Tibial nerve (tissue), 4 donors: ENCODE measurements around the gene LCLAT1. TPM values are rescaled to one million over a fixed set of nuclear protein-coding genes. Genes with fewer than 3 reads are reported as not detected.

Experiments
- DNase-seq, 2 donors: peaks; one replicate each; pipeline ENCODE4 v3.0.0-alpha.2; 2019; ENCODE audit warnings: low spot score in 2 of 2
- H3K27ac ChIP-seq, 4 donors: fragments of 200-600 bp; sonication (generic) in 3 of 4; one replicate each; pipeline ENCODE4 v1.5.1; 2017 to 2019; ENCODE audit warnings: mild to moderate bottlenecking in 1 of 4
- H3K27me3 ChIP-seq, 2 donors: fragments of 200-600 bp; sonication (generic) in 1 of 2; one replicate each; pipeline versions ENCODE4 v1.5.1 to v1.6.0; 2017 to 2019
- H3K36me3 ChIP-seq, 3 donors: fragments of 200-600 bp; sonication (generic); one replicate each; pipeline ENCODE4 v1.5.1; 2018 to 2019
- H3K4me1 ChIP-seq, 4 donors: fragments of 200-600 bp; sonication (generic) in 3 of 4; one replicate each; pipeline ENCODE4 v1.5.1; 2017 to 2019
- H3K4me3 ChIP-seq, 4 donors: fragments of 200-600 bp; sonication (generic) in 3 of 4; one replicate each; pipeline ENCODE4 v1.5.1; 2017 to 2019; ENCODE audit warnings: mild to moderate bottlenecking in 1 of 4, moderate library complexity in 1 of 4
- H3K9me3 ChIP-seq, 4 donors: fragments of 200-600 bp; sonication (generic) in 3 of 4; one replicate each; pipeline ENCODE4 v1.5.1; 2017 to 2019
- EP300 ChIP-seq, 2 donors: sonication (generic); formaldehyde crosslinking; IDR thresholded peaks; one replicate each; pipeline ENCODE4 v1.6.1; 2017; ENCODE audit warnings: antibody characterized with exemption in 2 of 2, mild to moderate bottlenecking in 1 of 2
- POLR2A ChIP-seq, 2 donors: fragments of 450-650 bp; IDR thresholded peaks; one replicate each; pipeline ENCODE4 v1.6.1; 2017; ENCODE audit warnings: antibody characterized with exemption in 2 of 2, mild to moderate bottlenecking in 2 of 2, moderate library complexity in 2 of 2
- WGBS, 2 donors: methylation state at CpG; one replicate each; pipeline ENCODE4 v1.1.5; 2018; 5-methylcytosine and 5-hydroxymethylcytosine counted together
- total RNA-seq, 4 donors: library from RNA; depleted of rRNA; stranded (reverse); fragments of >200 nt; gene quantifications; one replicate each; pipeline ENCODE4 v1.1.0, GENCODE V29; 2016
- TF ChIP-seq, protein P1 (sequence below), 5 experiments: fragments of 200-600 bp in 3 of 5; fragments of 450-650 bp in 2 of 5; sonication (generic) in 3 of 5; IDR thresholded peaks; one replicate each; pipeline ENCODE4 v1.5.1; 2016 to 2019; ENCODE audit warnings: antibody characterized with exemption in 5 of 5, mild to moderate bottlenecking in 3 of 5, moderate library complexity in 2 of 5

LCLAT1 gene
- total RNA-seq, 4 donors from 2014 or later, result 8.4 to 15.9 (median 11.8) TPM

DNA sequence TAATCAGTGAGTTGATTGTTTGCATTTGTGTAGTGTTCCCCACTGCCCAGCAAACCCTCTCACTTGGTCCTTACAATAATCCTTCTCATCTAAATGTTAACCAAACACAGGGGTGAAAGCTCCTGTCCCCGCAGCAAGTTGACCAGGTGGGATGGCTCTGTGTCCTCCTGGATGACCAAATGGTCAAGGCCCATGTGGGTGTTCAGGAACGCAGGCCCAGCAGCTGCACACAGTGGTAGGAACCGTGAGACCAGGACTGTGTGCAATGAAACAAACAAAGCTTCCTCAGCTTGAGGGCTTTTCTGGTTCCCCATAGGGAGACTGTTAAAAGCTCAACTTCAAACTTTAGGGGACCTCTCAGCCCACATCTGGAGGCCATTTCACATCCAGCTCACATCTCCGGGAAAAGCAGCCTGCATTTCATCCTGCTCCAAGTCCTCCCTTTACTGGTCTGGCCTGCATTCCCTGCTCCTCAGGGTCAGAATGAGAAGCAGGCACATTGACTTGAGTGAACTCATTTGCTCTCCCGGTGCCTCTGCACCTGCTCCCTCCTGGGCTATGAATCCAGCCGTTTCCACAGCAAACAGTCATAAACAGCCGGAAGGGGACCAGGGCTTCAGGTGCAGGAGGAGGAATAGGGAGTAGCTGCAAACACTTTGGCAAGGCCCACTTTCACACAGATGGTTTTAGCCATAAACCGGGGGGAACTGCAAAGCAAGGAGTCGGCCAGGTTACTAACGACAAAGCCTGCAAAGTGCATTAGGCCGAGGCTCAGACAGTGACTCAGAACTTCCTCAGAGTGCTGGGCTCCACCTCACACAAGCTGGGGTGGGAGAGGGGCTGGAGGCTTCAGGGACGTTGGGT, 215.5 kb downstream of the LCLAT1 start:
- Histone ChIP-seq H3K4me3 (no peak overlapping the region), H3K36me3 (no peaks in the 10 kb centered on the region), H3K27ac (no peak overlapping the region), H3K4me1 (no peaks in the 10 kb centered on the region), H3K27me3 (no peaks in the 10 kb centered on the region), H3K9me3 (no peaks in the 10 kb centered on the region)
- no peak for TF ChIP-seq EP300 (IDR thresholded peaks at IDR 0.05)
- TF ChIP-seq, protein P1, sequence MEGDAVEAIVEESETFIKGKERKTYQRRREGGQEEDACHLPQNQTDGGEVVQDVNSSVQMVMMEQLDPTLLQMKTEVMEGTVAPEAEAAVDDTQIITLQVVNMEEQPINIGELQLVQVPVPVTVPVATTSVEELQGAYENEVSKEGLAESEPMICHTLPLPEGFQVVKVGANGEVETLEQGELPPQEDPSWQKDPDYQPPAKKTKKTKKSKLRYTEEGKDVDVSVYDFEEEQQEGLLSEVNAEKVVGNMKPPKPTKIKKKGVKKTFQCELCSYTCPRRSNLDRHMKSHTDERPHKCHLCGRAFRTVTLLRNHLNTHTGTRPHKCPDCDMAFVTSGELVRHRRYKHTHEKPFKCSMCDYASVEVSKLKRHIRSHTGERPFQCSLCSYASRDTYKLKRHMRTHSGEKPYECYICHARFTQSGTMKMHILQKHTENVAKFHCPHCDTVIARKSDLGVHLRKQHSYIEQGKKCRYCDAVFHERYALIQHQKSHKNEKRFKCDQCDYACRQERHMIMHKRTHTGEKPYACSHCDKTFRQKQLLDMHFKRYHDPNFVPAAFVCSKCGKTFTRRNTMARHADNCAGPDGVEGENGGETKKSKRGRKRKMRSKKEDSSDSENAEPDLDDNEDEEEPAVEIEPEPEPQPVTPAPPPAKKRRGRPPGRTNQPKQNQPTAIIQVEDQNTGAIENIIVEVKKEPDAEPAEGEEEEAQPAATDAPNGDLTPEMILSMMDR (IDR thresholded peaks at IDR 0.05), result no peak
- TF ChIP-seq POLR2A (IDR thresholded peaks at IDR 0.05), result no peak
- 39 to 64% methylated on average over 12 of the region's 12 CpGs for WGBS, 2 donors
- no peak for DNase-seq

- Histone ChIP-seq H3K36me3 (no peaks in the 10 kb centered on the region), H3K9me3 (no peaks in the 10 kb centered on the region), H3K4me1 (no peaks in the 10 kb centered on the region), H3K27me3 (no peaks in the 10 kb centered on the region), H3K27ac (no peak overlapping the region), H3K4me3 (no peak overlapping the region)
- 91 to 92% methylated on average over 4 of the region's 4 CpGs for WGBS, 2 donors
- no peak for DNase-seq
- no peak for TF ChIP-seq EP300 (IDR thresholded peaks at IDR 0.05)
- no peak for TF ChIP-seq POLR2A (IDR thresholded peaks at IDR 0.05)
- TF ChIP-seq, protein P1 (IDR thresholded peaks at IDR 0.05), result no peak
These were observed 216.3 kb downstream of the LCLAT1 start for GRCh38 chr2:30663321-30663720.

DNA sequence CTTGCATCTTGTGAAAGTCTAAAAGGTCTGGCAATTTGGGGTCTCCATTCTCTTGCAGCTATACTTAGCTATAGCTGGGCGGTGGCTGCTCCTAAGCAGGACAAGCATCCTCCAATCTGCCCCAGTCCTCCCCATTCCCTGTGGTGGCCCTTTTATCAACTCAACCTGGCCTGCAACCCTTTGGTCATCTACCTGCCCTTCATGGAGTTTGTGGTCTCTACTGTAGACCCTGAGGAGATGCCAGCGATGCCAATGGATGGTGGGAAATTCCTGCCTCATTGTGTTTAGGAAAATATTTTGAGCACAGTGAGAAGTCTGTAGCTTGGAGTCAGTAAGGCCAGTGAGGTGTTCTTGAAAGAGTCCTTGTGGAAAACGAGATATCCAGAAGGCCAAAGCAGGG, 216.8 kb downstream of the LCLAT1 start:
- no peak overlapping the region for H3K4me3 ChIP-seq
- no peaks in the 10 kb centered on the region for H3K4me1 ChIP-seq
- DNase-seq, result no peak
- H3K9me3 ChIP-seq, result no peaks in the 10 kb centered on the region
- TF ChIP-seq, protein P1 (IDR thresholded peaks at IDR 0.05), result no peak
- no peak for TF ChIP-seq EP300 (IDR thresholded peaks at IDR 0.05)
- TF ChIP-seq POLR2A (IDR thresholded peaks at IDR 0.05), result no peak
- no peak overlapping the region for H3K27ac ChIP-seq
- WGBS, 2 donors, result 90% methylated on average over 3 of the region's 3 CpGs
- no peaks in the 10 kb centered on the region for H3K36me3 ChIP-seq
- no peaks in the 10 kb centered on the region for H3K27me3 ChIP-seq

GRCh38 chr2:30664761-30665358, 217.8 kb downstream of the LCLAT1 start:
- WGBS, 2 donors, result 80 to 93% methylated on average over 7 to 8 of the region's 8 CpGs

More at GRCh38 chr2:30664761-30665358, 217.8 kb downstream of the LCLAT1 start:
- no peaks in the 10 kb centered on the region for H3K36me3 ChIP-seq
- TF ChIP-seq EP300 (IDR thresholded peaks at IDR 0.05) (no peak), POLR2A (IDR thresholded peaks at IDR 0.05) (no peak)
- TF ChIP-seq, protein P1 (IDR thresholded peaks at IDR 0.05), result no peak
- no peaks in the 10 kb centered on the region for H3K4me1 ChIP-seq
- no peak overlapping the region for H3K4me3 ChIP-seq
- no peak for DNase-seq
- peaks cover 0 to 7% (median 0%) of the 10 kb centered on the region in 4 donors for H3K9me3 ChIP-seq
- H3K27me3 ChIP-seq, result no peaks in the 10 kb centered on the region
- H3K27ac ChIP-seq, result no peak overlapping the region
